ENCODE results near the gene FANCC. TPM values are rescaled to one million over a fixed set of nuclear protein-coding genes. Genes with fewer than 3 reads are reported as not detected.

Gene FANCC
- total and polyA plus RNA-seq, 2 of the 4 experiments (the other 2 are of a cell fraction), result 4.7 to 6.3 TPM

DNA sequence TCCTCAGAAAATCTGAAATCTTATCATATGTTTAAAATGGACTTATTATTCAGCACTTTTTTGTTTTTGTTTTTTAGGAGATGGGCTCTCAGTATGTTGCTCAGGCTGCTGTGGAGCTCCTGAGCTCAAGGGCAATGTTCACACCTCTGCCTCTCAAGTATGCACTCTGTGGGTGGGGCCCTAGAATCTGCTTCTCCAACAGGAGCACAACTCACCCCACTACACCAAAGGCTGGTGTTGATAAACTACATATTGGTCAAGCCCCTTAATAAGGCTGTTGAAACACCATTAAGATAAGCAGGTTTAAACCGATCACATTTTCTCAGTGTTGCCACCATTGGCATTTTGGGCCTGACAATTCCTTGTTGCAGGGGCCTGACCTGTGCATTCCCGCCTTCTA lies 131.6 kb downstream of the FANCC start:
- Histone ChIP-seq H2BK120ac (ENCODE audit: low read depth, low read length) (no peak overlapping the region), H3K4me1 (ENCODE audit: control insufficient read depth, insufficient read depth, low read length) (peaks cover 12% of the 10 kb centered on the region), H3K4ac (ENCODE audit: low read depth, low read length) (no peak overlapping the region), H3K79me1 (ENCODE audit: low read depth in 1 of 2, low read length in 2 of 2) (peaks cover 0 to 19% of the 10 kb centered on the region in 2 experiments; a peak in 2 of 4 replicates), H3K9me3 (ENCODE audit: control insufficient read depth, insufficient read depth, low read length) (no peaks in the 10 kb centered on the region), H3K4me3 (ENCODE audit: insufficient read depth, low read depth, low read length) (no peak overlapping the region), H2BK15ac (ENCODE audit: low read depth, low read length) (no peak overlapping the region), H2AK5ac (ENCODE audit: low read depth, low read length) (no peak overlapping the region), H3K9me1 (ENCODE audit: insufficient read depth, low read length) (peaks cover 7% of the 10 kb centered on the region), H3K56ac (ENCODE audit: extremely low read depth, insufficient read depth, low read length) (no peak overlapping the region), H2AFZ (replicated peaks; ENCODE audit: low read length, poor library complexity) (no peak overlapping the region), H3K14ac (replicated peaks; ENCODE audit: low read depth, low read length) (no peak overlapping the region), H3K27ac (ENCODE audit: insufficient read depth, low read length) (no peak overlapping the region), H4K91ac (ENCODE audit: insufficient read depth, low read depth, low read length) (no peak overlapping the region), H3K18ac (ENCODE audit: low read depth, low read length) (no peak overlapping the region), H3K9ac (ENCODE audit: low read depth, low read length) (no peak overlapping the region), H2BK20ac (ENCODE audit: low read depth, low read length) (no peak overlapping the region), H3K4me2 (ENCODE audit: low read depth, low read length) (no peak overlapping the region), H4K20me1 (ENCODE audit: insufficient read depth, low read length) (no peaks in the 10 kb centered on the region), H3K27me3 (ENCODE audit: control insufficient read depth, insufficient read depth, low read length) (no peaks in the 10 kb centered on the region), H2AK9ac (replicated peaks; ENCODE audit: low read depth, low read length, poor library complexity) (no peak overlapping the region), H3K23ac (ENCODE audit: low read depth, low read length) (no peak overlapping the region; the same call in 1 of the 2 replicates), H4K8ac (ENCODE audit: low read depth in 2 of 2, low read length in 2 of 2) (no peak overlapping the region), H2BK5ac (ENCODE audit: low read depth, low read length, poor library complexity, severe bottlenecking) (no peak overlapping the region), H4K5ac (ENCODE audit: low read depth, low read length) (no peak overlapping the region), H3K36me3 (ENCODE audit: control insufficient read depth, insufficient read depth, low read length) (no peaks in the 10 kb centered on the region)
- CTCF ChIA-PET, result no interaction called here
- intact Hi-C loops (cut with micrococcal nuclease), result loop anchor here (5.0 kb wide), 1 partner anchor 321 kb away; no protein-coding TSS in a partner anchor
- WGBS, 2 experiments (ENCODE audit: extremely low coverage in 2 of 2, insufficient read length in 1 of 2), result no CpG with 5 or more reads among the region's 2 CpGs
- POLR2A ChIA-PET (ENCODE audit: unreplicated experiment), result no interaction called here
- ATAC-seq (ENCODE audit: low read depth) (no peak), DNase-seq (no peak)
- TF ChIP-seq POLR2A (IDR thresholded peaks at IDR 0.05; ENCODE audit: low read depth, low read length) (no peak), SMC3 (IDR thresholded peaks at IDR 0.05; ENCODE audit: low read depth, low read length) (no peak), RCOR1 (IDR thresholded peaks at IDR 0.05; ENCODE audit: insufficient replicate concordance, low read length) (no peak), CHD1 (IDR thresholded peaks at IDR 0.05; ENCODE audit: low read depth, low read length) (no peak), BHLHE40 (IDR thresholded peaks at IDR 0.05; ENCODE audit: low read depth, low read length) (no peak), RAD21 (IDR thresholded peaks at IDR 0.05; ENCODE audit: low read length) (no peak), MXI1 (IDR thresholded peaks at IDR 0.05; ENCODE audit: borderline replicate concordance, low read depth, low read length) (no peak), CEBPB (IDR thresholded peaks at IDR 0.05; ENCODE audit: low read depth, low read length) (no peak), RFX5 (IDR thresholded peaks at IDR 0.05; ENCODE audit: low read depth, low read length) (no peak), NFE2L2 (IDR thresholded peaks at IDR 0.05; ENCODE audit: low read depth, low read length) (no peak), MAFK (IDR thresholded peaks at IDR 0.05; ENCODE audit: low read depth, low read length) (no peak), FOS (IDR thresholded peaks at IDR 0.05; ENCODE audit: low read depth, low read length) (no peak)
- TF ChIP-seq, protein P1, sequence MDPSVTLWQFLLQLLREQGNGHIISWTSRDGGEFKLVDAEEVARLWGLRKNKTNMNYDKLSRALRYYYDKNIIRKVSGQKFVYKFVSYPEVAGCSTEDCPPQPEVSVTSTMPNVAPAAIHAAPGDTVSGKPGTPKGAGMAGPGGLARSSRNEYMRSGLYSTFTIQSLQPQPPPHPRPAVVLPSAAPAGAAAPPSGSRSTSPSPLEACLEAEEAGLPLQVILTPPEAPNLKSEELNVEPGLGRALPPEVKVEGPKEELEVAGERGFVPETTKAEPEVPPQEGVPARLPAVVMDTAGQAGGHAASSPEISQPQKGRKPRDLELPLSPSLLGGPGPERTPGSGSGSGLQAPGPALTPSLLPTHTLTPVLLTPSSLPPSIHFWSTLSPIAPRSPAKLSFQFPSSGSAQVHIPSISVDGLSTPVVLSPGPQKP (IDR thresholded peaks at IDR 0.05; ENCODE audit: borderline replicate concordance, low read depth, low read length), result no peak
- TF ChIP-seq, protein P2, sequence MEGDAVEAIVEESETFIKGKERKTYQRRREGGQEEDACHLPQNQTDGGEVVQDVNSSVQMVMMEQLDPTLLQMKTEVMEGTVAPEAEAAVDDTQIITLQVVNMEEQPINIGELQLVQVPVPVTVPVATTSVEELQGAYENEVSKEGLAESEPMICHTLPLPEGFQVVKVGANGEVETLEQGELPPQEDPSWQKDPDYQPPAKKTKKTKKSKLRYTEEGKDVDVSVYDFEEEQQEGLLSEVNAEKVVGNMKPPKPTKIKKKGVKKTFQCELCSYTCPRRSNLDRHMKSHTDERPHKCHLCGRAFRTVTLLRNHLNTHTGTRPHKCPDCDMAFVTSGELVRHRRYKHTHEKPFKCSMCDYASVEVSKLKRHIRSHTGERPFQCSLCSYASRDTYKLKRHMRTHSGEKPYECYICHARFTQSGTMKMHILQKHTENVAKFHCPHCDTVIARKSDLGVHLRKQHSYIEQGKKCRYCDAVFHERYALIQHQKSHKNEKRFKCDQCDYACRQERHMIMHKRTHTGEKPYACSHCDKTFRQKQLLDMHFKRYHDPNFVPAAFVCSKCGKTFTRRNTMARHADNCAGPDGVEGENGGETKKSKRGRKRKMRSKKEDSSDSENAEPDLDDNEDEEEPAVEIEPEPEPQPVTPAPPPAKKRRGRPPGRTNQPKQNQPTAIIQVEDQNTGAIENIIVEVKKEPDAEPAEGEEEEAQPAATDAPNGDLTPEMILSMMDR (conservative IDR thresholded peaks at IDR 0.05; ENCODE audit: low read depth, low read length), result no peak
- no TSS peak for BruUV-seq (replicated peaks)
- dilution Hi-C loops (cut with HindIII; ENCODE audit: low sequenced_read_pairs, unreplicated experiment), result no loop called here
- in situ Hi-C loops (cut with MboI; ENCODE audit: low sequenced_read_pairs), result no loop called here

Data from IMR-90 (cell line).